Dendritic cell treated with granulocyte-macrophage colony-stimulating factor and Interleukin-4, amounts not matched to agents 40 ng/mL and 50 ng/mL, for 4 days (primary cell): ENCODE data around the gene CIITA.

ENCODE experiments used
- H3K27ac Mint-ChIP-seq: one replicate; pipeline ENCODE4 v1.8.0; 2022; ENCODE audit warnings: mild to moderate bottlenecking, mixed read lengths
- H3K27me3 Mint-ChIP-seq: one replicate; pipeline ENCODE4 v1.8.0; 2022; ENCODE audit warnings: mild to moderate bottlenecking, mixed read lengths
- H3K36me3 Mint-ChIP-seq: one replicate; pipeline ENCODE4 v1.8.0; 2022; ENCODE audit warnings: low read depth, mixed read lengths
- H3K4me1 Mint-ChIP-seq: one replicate; pipeline ENCODE4 v1.8.0; 2022; ENCODE audit warnings: low read depth, mixed read lengths
- H3K4me3 Mint-ChIP-seq: one replicate; pipeline ENCODE4 v1.8.0; 2022; ENCODE audit warnings: mild to moderate bottlenecking, moderate library complexity, mixed read lengths
- H3K9me3 Mint-ChIP-seq: one replicate; pipeline ENCODE4 v1.8.0; 2022; ENCODE audit warnings: mixed read lengths
- intact Hi-C: fragments of 100-400 bp; cut with micrococcal nuclease; formaldehyde crosslinking; loops from one replicate; pipeline ENCODE4 v1.15.0; 2022

CIITA gene

DNA sequence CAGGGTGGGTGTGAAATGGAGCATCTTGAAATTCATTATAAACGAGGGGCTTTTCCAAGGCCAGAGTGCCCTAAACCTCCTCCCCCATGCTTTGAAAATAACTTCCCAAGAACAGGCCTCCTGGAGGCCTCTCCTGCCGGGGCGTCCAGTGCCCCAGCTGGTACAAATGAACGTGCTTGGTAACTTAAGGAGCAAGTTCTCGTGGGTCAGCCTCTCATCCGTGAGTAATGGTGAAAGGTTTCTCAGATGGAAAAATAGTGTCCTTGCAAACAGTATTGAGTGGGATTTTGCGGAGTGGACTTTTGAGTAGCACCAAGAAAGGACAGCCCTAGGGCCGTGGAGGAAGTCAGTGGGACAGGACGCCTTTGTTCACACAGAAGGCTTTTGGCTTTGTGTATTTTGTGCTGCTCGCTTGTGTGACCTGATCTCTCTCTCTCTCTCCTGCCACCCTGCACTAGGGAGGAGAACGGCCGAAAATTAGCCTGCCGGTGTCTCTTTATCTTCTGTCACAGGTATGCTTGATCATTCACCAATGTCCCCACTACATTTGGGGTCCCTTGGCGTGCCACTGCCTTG is 102.0 kb downstream of the CIITA start:
- Mint-ChIP-seq H3K9me3 (no peaks in the 10 kb centered on the region), H3K27me3 (no peaks in the 10 kb centered on the region), H3K27ac (no peak overlapping the region), H3K36me3 (peaks cover 91% of the 10 kb centered on the region), H3K4me3 (no peak overlapping the region), H3K4me1 (no peaks in the 10 kb centered on the region)
- intact Hi-C loops = no loop called here

DNA sequence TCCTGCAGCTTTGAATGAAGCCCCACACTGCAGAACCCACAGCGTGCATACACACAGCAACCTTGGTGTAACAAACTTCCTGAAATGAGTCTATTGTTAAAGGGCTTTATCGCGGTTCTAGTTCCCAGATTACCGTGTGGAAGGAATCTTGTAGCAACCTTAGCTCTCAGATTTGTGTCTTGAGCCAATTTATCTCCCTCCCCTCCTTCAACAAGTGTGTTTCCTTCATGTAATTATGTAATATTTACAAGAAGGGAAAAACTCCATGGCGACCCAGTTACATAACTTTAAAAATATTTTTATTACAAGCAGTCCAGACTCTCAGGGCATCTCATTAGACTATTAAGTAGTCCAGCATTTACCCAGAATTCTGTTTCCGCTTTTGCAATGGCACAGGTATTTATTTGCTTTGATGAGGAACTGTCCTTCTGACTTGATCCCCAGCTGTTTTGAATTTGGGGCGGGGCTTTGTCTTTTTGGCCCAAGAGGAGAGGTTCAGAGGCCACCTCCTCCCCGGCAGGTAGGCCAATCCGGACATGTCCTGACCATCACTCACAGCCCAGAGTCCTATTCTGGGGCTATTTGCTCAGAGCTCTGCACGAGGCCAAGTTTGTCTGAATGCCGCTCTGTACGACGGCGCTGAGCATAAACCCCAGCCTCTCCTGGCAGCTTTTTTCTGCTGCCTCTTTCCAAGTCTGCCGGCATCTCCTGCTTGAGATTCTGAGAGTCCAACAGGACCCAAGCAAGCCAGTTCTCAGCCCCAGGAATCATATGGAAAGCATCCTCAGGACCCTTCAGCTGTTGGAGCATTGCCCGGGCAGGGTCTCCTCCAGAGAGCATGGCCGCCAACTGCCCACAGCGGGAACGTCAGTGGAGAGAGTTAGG is 103.0 kb downstream of the CIITA start:
- Mint-ChIP-seq H3K27me3 (no peaks in the 10 kb centered on the region), H3K27ac (no peak overlapping the region), H3K36me3 (peaks cover 93% of the 10 kb centered on the region), H3K4me1 (no peaks in the 10 kb centered on the region), H3K9me3 (no peaks in the 10 kb centered on the region), H3K4me3 (no peak overlapping the region)
- intact Hi-C loops = no loop called here

DNA sequence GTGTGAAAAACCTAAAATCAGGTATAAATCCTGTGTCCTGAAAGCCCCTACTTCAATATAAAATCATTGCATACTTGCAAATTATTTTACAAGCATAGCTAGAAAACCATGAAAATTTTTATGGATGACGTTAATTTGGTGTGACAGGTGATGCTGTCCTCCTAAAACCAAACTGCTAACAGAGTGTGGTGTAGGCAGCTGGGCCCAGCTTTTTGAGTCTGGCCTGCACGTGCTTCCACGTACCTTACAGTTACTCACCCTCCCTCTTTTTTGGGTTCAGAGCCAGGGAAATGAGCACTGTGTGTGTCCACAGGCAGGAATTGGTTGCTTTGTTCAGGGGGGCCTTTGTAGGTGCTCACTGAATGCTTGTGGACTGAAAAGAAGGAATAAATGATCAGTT is 103.8 kb downstream of the CIITA start:
- Mint-ChIP-seq H3K4me1 (no peaks in the 10 kb centered on the region), H3K4me3 (no peak overlapping the region), H3K27me3 (no peaks in the 10 kb centered on the region), H3K36me3 (peaks cover 95% of the 10 kb centered on the region), H3K9me3 (no peaks in the 10 kb centered on the region), H3K27ac (no peak overlapping the region)
- intact Hi-C loops = no loop called here

DNA sequence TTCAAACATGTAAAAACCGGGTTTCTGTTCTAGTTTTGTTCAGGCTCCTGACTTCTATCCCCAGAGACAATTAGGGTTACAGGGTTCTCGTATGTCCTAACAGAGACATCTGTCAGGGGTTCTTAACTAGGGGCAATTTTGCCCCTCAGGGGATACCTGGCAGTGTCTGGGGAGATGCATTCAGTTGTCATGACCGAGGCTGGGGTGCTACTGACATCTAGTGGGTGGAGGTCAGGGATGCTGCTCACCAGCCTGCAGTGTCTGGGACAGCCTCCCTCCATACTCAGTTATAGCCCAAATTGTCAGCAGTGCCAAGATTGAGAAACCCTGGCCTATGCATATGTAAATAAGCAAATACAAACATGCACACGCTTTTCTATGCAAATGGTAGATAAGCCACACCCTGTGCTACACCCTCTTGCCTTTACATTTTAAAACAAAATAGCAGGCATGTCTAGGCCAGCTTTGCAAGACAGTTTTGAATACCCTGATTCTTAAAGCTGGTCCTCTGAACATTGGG is 104.8 kb downstream of the CIITA start:
- H3K4me3 Mint-ChIP-seq = no peak overlapping the region
- intact Hi-C loops = no loop called here
- no peaks in the 10 kb centered on the region for H3K4me1 Mint-ChIP-seq

DNA sequence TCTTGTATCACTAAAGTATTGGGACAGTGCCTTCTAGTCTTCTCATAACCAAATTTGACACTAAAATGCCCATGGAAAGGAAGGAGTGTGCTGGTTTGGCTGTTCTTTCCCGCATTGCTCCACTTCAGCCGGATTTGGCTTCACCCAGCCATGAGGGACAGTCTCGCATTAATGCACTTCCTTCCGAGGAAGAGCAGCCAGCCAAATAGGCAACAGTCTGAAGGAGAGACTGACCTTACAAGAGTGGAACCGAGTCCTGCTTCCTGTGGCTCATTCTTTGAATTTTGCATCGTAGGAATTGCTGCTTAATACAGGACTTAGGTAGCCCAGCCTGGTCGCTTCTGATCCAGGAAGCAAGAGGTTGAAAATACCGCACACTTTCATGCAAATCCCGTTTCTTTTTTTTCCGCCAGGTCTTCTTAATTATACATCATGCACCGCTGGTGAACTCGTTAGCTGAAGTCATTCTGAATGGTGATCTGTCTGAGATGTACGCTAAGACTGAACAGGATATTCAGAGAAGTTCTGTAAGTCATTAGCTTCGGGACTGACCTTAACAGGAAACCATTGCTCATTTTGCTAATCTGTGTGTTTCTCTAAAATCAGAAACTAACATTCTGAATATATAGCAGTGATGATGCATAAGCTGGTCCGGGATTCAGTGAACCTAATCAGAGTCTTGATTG is 105.6 kb downstream of the CIITA start:
- H3K4me1 Mint-ChIP-seq = peaks cover 4% of the 10 kb centered on the region
- H3K36me3 Mint-ChIP-seq = peaks cover 94% of the 10 kb centered on the region
- no peak overlapping the region for H3K27ac Mint-ChIP-seq
- no peak overlapping the region for H3K4me3 Mint-ChIP-seq
- no peaks in the 10 kb centered on the region for H3K27me3 Mint-ChIP-seq
- no peaks in the 10 kb centered on the region for H3K9me3 Mint-ChIP-seq
- intact Hi-C loops = no loop called here

More for the DNA sequence above, 104.8 kb downstream of the CIITA start:
- Mint-ChIP-seq H3K36me3 (peaks cover 94% of the 10 kb centered on the region), H3K9me3 (no peaks in the 10 kb centered on the region), H3K27ac (no peak overlapping the region), H3K27me3 (no peaks in the 10 kb centered on the region)

DNA sequence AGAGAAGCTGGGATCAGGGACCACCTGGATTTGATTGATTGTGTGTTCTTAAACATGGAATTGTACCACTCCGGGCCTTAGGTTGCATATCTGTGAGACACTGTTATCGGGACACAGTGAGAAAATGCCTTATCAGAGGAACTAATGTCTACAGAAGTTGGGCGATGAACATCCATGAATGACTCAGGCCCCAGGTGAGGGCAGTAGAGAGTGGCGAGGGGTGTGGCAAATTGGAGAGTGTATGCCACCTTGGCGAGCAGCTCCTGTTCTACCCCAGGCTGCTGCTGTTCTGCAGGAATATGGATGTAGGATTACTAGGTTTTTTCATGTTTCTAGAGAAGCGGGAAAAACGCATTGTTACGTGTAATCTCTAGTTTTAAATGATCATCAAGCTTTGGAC is 106.2 kb downstream of the CIITA start:
- H3K4me3 Mint-ChIP-seq = no peak overlapping the region
- no peak overlapping the region for H3K27ac Mint-ChIP-seq
- intact Hi-C loops = no loop called here
- H3K9me3 Mint-ChIP-seq = no peaks in the 10 kb centered on the region
- H3K4me1 Mint-ChIP-seq = peaks cover 9% of the 10 kb centered on the region
- peaks cover 94% of the 10 kb centered on the region for H3K36me3 Mint-ChIP-seq
- no peaks in the 10 kb centered on the region for H3K27me3 Mint-ChIP-seq

DNA sequence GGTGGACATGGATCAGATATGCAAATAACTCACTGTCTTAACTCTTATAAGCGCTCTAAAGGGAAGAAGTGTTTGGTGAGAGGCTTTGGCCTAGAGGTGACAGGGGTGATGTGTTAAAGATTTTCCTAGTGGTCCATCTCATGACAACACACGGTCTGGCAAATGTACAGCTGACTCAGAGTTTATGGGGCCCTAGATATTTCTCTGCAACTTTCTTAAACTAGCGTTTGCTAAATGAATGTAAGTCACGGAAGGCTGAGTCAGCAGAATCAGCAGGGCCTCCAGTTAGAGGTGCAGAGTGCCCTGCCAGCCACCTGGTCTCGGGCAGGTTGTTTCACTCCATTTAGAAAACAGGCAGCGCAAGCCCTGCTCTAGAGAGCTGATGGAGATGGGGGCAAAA is 107.5 kb downstream of the CIITA start:
- Mint-ChIP-seq H3K27ac (no peak overlapping the region), H3K36me3 (peaks cover 94% of the 10 kb centered on the region), H3K27me3 (no peaks in the 10 kb centered on the region), H3K4me1 (peaks cover 15% of the 10 kb centered on the region), H3K9me3 (no peaks in the 10 kb centered on the region), H3K4me3 (no peak overlapping the region)
- intact Hi-C loops = no loop called here
